ENCODE measurements around the gene WDR38.

DNA sequence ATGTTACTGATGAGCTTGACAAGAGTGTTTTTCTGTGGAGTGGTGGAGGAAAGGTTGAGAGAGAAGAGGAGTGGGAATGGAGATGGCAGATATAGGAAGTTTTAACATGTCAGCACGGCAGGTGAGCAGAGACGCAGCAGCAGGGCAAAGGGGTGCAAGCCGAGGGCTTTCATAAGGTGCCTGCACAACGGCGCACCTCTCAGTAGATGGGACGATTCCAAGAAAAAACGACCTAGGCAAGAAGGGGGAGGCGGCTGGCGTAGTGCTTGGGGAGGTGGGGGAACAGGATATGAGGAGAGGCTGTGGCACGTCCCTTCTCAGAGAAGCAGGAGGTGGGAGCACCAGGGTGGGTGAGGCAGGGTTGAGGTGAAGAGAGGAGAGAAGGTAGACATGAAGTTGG is 33.2 kb downstream of the WDR38 start:
- TF ChIP-seq, protein P1, sequence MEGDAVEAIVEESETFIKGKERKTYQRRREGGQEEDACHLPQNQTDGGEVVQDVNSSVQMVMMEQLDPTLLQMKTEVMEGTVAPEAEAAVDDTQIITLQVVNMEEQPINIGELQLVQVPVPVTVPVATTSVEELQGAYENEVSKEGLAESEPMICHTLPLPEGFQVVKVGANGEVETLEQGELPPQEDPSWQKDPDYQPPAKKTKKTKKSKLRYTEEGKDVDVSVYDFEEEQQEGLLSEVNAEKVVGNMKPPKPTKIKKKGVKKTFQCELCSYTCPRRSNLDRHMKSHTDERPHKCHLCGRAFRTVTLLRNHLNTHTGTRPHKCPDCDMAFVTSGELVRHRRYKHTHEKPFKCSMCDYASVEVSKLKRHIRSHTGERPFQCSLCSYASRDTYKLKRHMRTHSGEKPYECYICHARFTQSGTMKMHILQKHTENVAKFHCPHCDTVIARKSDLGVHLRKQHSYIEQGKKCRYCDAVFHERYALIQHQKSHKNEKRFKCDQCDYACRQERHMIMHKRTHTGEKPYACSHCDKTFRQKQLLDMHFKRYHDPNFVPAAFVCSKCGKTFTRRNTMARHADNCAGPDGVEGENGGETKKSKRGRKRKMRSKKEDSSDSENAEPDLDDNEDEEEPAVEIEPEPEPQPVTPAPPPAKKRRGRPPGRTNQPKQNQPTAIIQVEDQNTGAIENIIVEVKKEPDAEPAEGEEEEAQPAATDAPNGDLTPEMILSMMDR (IDR thresholded peaks at IDR 0.05; ENCODE audit: low read length): no peak
- TF ChIP-seq EZH2 (IDR thresholded peaks at IDR 0.05; ENCODE audit: borderline replicate concordance, low read length): no peak
